Osteocyte (in vitro differentiated cells): ENCODE data around the gene CLTCL1. TPM values are rescaled to one million over a fixed set of nuclear protein-coding genes. Genes with fewer than 3 reads are reported as not detected.

ENCODE experiments used
- DNase-seq: peaks from one replicate; pipeline ENCODE4 v3.0.0; 2021; ENCODE audit warnings: mixed read lengths; ENCODE audit not compliant: unreplicated experiment; ENCODE audit errors: extremely low spot score
- H3K27ac Mint-ChIP-seq: one replicate; pipeline ENCODE4 v1.8.0; 2021; ENCODE audit warnings: mild to moderate bottlenecking, mixed read lengths; ENCODE audit not compliant: unreplicated experiment
- H3K27me3 Mint-ChIP-seq: one replicate; pipeline ENCODE4 v1.8.0; 2021; ENCODE audit warnings: mixed read lengths; ENCODE audit not compliant: unreplicated experiment
- H3K36me3 Mint-ChIP-seq: one replicate; pipeline ENCODE4 v1.8.0; 2021; ENCODE audit warnings: mixed read lengths; ENCODE audit not compliant: unreplicated experiment
- H3K4me1 Mint-ChIP-seq: one replicate; pipeline ENCODE4 v1.8.0; 2021; ENCODE audit warnings: mixed read lengths; ENCODE audit not compliant: unreplicated experiment
- H3K4me3 Mint-ChIP-seq: one replicate; pipeline ENCODE4 v1.8.0; 2021; ENCODE audit warnings: mild to moderate bottlenecking, moderate library complexity, mixed read lengths; ENCODE audit not compliant: unreplicated experiment
- H3K9me3 Mint-ChIP-seq: one replicate; pipeline ENCODE4 v1.8.0; 2021; ENCODE audit warnings: mixed read lengths; ENCODE audit not compliant: unreplicated experiment
- CTCF ChIP-seq: fragments of 200-600 bp; sonication (generic); IDR thresholded peaks from 2 replicates; pipeline ENCODE4 v1.5.0; 2021; ENCODE audit warnings: antibody characterized with exemption, mild to moderate bottlenecking, moderate library complexity
- total RNA-seq: library from RNA; stranded (reverse); gene quantifications from 2 replicates; pipeline ENCODE4 v1.2.1, GENCODE V29; 2021

CLTCL1 gene
- total RNA-seq, 1 donor from 2014 or later = 10.1 TPM

GRCh38 chr22:19138217-19139000 is 153.1 kb downstream of the CLTCL1 start:
- no peak overlapping the region for H3K27ac Mint-ChIP-seq
- no peaks in the 10 kb centered on the region for H3K27me3 Mint-ChIP-seq
- TF ChIP-seq CTCF = no peak
- no peaks in the 10 kb centered on the region for H3K9me3 Mint-ChIP-seq
- peaks cover 3% of the 10 kb centered on the region for H3K4me1 Mint-ChIP-seq
- no peak overlapping the region for H3K4me3 Mint-ChIP-seq
- H3K36me3 Mint-ChIP-seq = peaks cover 35% of the 10 kb centered on the region
- no peak for DNase-seq

GRCh38 chr22:19137384-19138216 is 153.9 kb downstream of the CLTCL1 start:
- Mint-ChIP-seq H3K9me3 (no peaks in the 10 kb centered on the region), H3K4me1 (no peaks in the 10 kb centered on the region), H3K27ac (no peak overlapping the region), H3K27me3 (no peaks in the 10 kb centered on the region), H3K4me3 (no peak overlapping the region), H3K36me3 (peaks cover 38% of the 10 kb centered on the region)
- TF ChIP-seq CTCF = no peak
- no peak for DNase-seq

GRCh38 chr22:19136915-19137314 is 154.6 kb downstream of the CLTCL1 start:
- no peak overlapping the region for H3K4me3 Mint-ChIP-seq
- TF ChIP-seq CTCF = no peak
- H3K27ac Mint-ChIP-seq = no peak overlapping the region
- H3K9me3 Mint-ChIP-seq = no peaks in the 10 kb centered on the region
- peaks cover 39% of the 10 kb centered on the region for H3K36me3 Mint-ChIP-seq
- no peaks in the 10 kb centered on the region for H3K27me3 Mint-ChIP-seq
- no peaks in the 10 kb centered on the region for H3K4me1 Mint-ChIP-seq
- no peak for DNase-seq

GRCh38 chr22:19134874-19135273 is 156.6 kb downstream of the CLTCL1 start:
- no peak for DNase-seq
- Mint-ChIP-seq H3K4me1 (no peaks in the 10 kb centered on the region), H3K27ac (no peak overlapping the region), H3K36me3 (peaks cover 40% of the 10 kb centered on the region), H3K4me3 (no peak overlapping the region), H3K9me3 (no peaks in the 10 kb centered on the region), H3K27me3 (no peaks in the 10 kb centered on the region)
- TF ChIP-seq CTCF = no peak
